ENCODE measurements around the gene SYTL4. TPM values are rescaled to one million over a fixed set of nuclear protein-coding genes. Genes with fewer than 3 reads are reported as not detected.

SYTL4 gene
- total and polyA plus RNA-seq, 9 donors = 42.0 to 132 (median 68.0) TPM

DNA sequence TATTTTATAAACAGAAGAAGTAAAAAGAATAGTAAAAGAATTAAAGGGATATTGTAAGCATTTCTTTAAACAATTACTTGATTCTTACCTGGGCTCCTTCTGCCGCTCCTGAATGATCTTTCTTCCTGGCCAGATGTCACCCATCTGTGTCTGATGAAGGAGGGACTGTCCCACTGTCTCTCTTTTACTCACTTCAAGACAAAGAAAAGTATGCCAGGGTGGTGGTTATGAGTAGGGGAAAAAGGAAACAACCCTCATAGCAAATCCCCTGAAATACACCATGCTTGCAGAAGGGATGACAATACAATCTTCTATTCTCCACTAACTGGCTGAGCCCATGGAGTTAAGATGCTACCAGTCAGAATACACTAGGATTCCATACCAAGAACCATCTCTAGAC lies 31.1 kb downstream of the SYTL4 start:
- 80 to 94% (median 82%) methylated on average over 1 of the region's 1 CpG for WGBS, 3 donors

DNA sequence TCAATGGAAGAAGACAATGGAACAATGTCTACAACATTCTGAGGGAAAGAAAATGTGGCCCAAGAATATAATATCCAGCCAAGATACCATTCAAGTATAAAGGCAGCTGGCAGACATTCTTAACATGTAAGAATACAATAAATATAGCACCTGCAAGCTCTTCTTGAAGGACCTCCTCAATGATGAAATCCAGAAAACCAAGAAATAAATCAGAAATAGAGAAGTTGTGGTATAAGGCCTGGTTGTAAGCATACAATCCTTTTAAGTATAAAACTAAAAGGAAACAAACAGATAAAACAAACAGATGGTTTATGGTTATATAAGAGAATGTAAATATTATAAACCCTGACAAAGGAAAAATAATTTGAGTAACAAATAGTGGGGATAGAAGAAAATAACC lies 33.4 kb downstream of the SYTL4 start:
- H3K9me3 ChIP-seq = no peaks in the 10 kb centered on the region
- no peak for DNase-seq
- H3K4me1 ChIP-seq (ENCODE audit: insufficient read depth) = no peaks in the 10 kb centered on the region
- intact Hi-C loops (cut with DNase I) = no loop called here
- no peaks in the 10 kb centered on the region for H3K27me3 ChIP-seq
- TF ChIP-seq, protein P1, sequence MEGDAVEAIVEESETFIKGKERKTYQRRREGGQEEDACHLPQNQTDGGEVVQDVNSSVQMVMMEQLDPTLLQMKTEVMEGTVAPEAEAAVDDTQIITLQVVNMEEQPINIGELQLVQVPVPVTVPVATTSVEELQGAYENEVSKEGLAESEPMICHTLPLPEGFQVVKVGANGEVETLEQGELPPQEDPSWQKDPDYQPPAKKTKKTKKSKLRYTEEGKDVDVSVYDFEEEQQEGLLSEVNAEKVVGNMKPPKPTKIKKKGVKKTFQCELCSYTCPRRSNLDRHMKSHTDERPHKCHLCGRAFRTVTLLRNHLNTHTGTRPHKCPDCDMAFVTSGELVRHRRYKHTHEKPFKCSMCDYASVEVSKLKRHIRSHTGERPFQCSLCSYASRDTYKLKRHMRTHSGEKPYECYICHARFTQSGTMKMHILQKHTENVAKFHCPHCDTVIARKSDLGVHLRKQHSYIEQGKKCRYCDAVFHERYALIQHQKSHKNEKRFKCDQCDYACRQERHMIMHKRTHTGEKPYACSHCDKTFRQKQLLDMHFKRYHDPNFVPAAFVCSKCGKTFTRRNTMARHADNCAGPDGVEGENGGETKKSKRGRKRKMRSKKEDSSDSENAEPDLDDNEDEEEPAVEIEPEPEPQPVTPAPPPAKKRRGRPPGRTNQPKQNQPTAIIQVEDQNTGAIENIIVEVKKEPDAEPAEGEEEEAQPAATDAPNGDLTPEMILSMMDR (IDR thresholded peaks at IDR 0.05) = no peak
- no peak overlapping the region for H3K4me3 ChIP-seq
- H3K36me3 ChIP-seq = no peaks in the 10 kb centered on the region
- H3K27ac ChIP-seq = no peak overlapping the region

More for the DNA sequence above, 31.1 kb downstream of the SYTL4 start:
- Histone ChIP-seq H3K4me3 (no peak overlapping the region), H3K36me3 (no peaks in the 10 kb centered on the region), H3K4me1 (ENCODE audit: insufficient read depth) (no peaks in the 10 kb centered on the region), H3K27ac (no peak overlapping the region), H3K9me3 (no peaks in the 10 kb centered on the region), H3K27me3 (no peaks in the 10 kb centered on the region)
- DNase-seq = no peak
- TF ChIP-seq EP300 (IDR thresholded peaks at IDR 0.05) (no peak), POLR2A (IDR thresholded peaks at IDR 0.05) (no peak)
- TF ChIP-seq, protein P1 (IDR thresholded peaks at IDR 0.05) = no peak
- intact Hi-C loops (cut with DNase I) = no loop called here

- intact Hi-C loops (cut with DNase I) = no loop called here
Measured at GRCh38 chrX:100696699-100697351, 35.1 kb downstream of the SYTL4 start.

DNA sequence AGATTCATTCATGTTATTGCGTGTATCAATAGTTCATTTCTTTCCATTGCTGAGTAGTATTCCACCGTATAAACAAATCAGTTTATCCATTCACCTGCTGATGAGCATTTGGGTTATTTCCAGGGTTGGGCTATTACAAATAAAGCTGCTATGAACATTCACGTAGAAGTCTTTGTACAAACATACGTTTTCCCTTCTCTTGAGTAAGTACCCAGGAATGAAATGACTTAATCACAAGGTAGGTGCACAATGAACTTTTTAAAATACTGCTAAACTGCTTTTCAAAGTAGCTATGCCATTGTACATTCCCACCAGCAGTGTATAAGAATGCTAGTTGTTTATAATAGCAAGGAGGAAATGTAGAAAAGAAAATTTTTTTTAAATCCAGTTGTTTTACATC lies 35.9 kb downstream of the SYTL4 start:
- Histone ChIP-seq H3K4me3 (no peak overlapping the region), H3K4me1 (ENCODE audit: insufficient read depth) (no peaks in the 10 kb centered on the region), H3K36me3 (no peaks in the 10 kb centered on the region), H3K27me3 (no peaks in the 10 kb centered on the region), H3K9me3 (no peaks in the 10 kb centered on the region), H3K27ac (no peak overlapping the region)
- TF ChIP-seq, protein P1 (IDR thresholded peaks at IDR 0.05) = no peak
- TF ChIP-seq POLR2A (IDR thresholded peaks at IDR 0.05) (no peak), EP300 (IDR thresholded peaks at IDR 0.05) (no peak)
- intact Hi-C loops (cut with DNase I) = no loop called here
- WGBS, 3 donors = 65 to 76% (median 65%) methylated on average over 4 of the region's 4 CpGs
- DNase-seq = no peak

More at GRCh38 chrX:100696699-100697351, 35.1 kb downstream of the SYTL4 start:
- H3K4me1 ChIP-seq (ENCODE audit: insufficient read depth) = no peaks in the 10 kb centered on the region
- H3K36me3 ChIP-seq = no peaks in the 10 kb centered on the region
- no peak overlapping the region for H3K27ac ChIP-seq
- WGBS, 3 donors = 70 to 84% (median 79%) methylated on average over 3 of the region's 3 CpGs
- no peaks in the 10 kb centered on the region for H3K9me3 ChIP-seq
- no peak for DNase-seq
- TF ChIP-seq, protein P1 (IDR thresholded peaks at IDR 0.05) = no peak
- no peak for TF ChIP-seq POLR2A (IDR thresholded peaks at IDR 0.05)
- TF ChIP-seq EP300 (IDR thresholded peaks at IDR 0.05) = no peak
- H3K4me3 ChIP-seq = no peak overlapping the region
- H3K27me3 ChIP-seq = no peaks in the 10 kb centered on the region
